T-helper 22 cell (primary cell): Measurements from ENCODE around the gene SLC25A36.
"Not testable (repeated sequence)": the region's sequence is repeated elsewhere in the genome, so short reads cannot be mapped to it uniquely, and the experiment has no call there.

ENCODE experiments used
- DNase-seq: peaks from one replicate; pipeline ENCODE4 v3.0.0-alpha.2; 2020; ENCODE audit warnings: low read depth

The SLC25A36 gene

GRCh38 chr3:140931801-140932200 is 9.8 kb upstream of the SLC25A36 start:
- DNase-seq: no peak

GRCh38 chr3:140933109-140933508 is 8.5 kb upstream of the SLC25A36 start:
- DNase-seq: no peak

- no peak for DNase-seq
Observed at GRCh38 chr3:140933552-140933951, 8.1 kb upstream of the SLC25A36 start.

GRCh38 chr3:140939305-140939704 is 2.3 kb upstream of the SLC25A36 start:
- not testable (repeated sequence) for DNase-seq

- DNase-seq: no peak
Observed at GRCh38 chr3:140941090-140941433, 574 bp upstream of the SLC25A36 start.

- peak; percentile 0 for DNase-seq
Observed at GRCh38 chr3:140942221-140943104, 827 bp downstream of the SLC25A36 start.

GRCh38 chr3:140943781-140944552 is 2.3 kb downstream of the SLC25A36 start:
- DNase-seq: no peak

GRCh38 chr3:140948460-140949249 is 7.0 kb downstream of the SLC25A36 start:
- no peak for DNase-seq

- DNase-seq: no peak
Observed at GRCh38 chr3:140950144-140950543, 8.5 kb downstream of the SLC25A36 start.

GRCh38 chr3:140950863-140951262 is 9.2 kb downstream of the SLC25A36 start:
- DNase-seq: no peak

- not testable (repeated sequence) for DNase-seq
Observed at GRCh38 chr3:140951750-140952149, 10.1 kb downstream of the SLC25A36 start.

- no peak for DNase-seq
Observed at GRCh38 chr3:140953028-140953960, 11.7 kb downstream of the SLC25A36 start.

GRCh38 chr3:140954576-140954975 is 12.9 kb downstream of the SLC25A36 start:
- DNase-seq: no peak

- no peak for DNase-seq
Observed at GRCh38 chr3:140955645-140956044, 14.0 kb downstream of the SLC25A36 start.

- DNase-seq: no peak
Observed at GRCh38 chr3:140956058-140956835, 14.6 kb downstream of the SLC25A36 start.

- DNase-seq: no peak
Observed at GRCh38 chr3:140972833-140973232, 31.2 kb downstream of the SLC25A36 start.

- DNase-seq: no peak
Observed at GRCh38 chr3:140974900-140975299, 33.3 kb downstream of the SLC25A36 start.

- DNase-seq: no peak
Observed at GRCh38 chr3:140980663-140981062, 39.0 kb downstream of the SLC25A36 start.

- not testable (repeated sequence) for DNase-seq
Observed at GRCh38 chr3:140987792-140988191, 46.2 kb downstream of the SLC25A36 start.

- no peak for DNase-seq
Observed at GRCh38 chr3:140994316-140994715, 52.7 kb downstream of the SLC25A36 start.
